Cerebellar cortex (tissue), 1 donor: Measurements from ENCODE around the gene SMIM26.

ENCODE experiments used
- DNase-seq: peaks from one replicate; pipeline ENCODE4 v3.0.0-alpha.2; 2015; ENCODE audit warnings: low spot score

The SMIM26 gene

DNA sequence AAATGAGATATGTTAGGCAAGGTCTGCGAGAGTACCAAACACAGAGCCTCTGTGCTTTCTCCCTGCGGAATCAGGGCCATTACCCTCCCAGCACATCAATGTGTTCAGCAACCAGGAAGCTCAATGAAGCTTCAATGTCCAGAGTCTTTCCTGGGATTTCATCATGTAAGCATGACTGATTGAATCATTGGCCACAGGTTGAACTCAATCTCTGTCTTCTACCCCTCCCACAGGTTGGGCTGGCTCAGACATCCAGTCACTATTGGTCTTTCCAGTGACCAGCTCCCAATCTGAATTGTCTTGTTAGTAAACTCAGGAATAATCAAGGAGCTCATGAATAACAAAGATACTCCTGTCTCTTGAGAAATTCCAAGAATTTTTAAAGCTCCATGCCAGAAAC, 17.9 kb downstream of the SMIM26 start:
- no peak for DNase-seq

DNA sequence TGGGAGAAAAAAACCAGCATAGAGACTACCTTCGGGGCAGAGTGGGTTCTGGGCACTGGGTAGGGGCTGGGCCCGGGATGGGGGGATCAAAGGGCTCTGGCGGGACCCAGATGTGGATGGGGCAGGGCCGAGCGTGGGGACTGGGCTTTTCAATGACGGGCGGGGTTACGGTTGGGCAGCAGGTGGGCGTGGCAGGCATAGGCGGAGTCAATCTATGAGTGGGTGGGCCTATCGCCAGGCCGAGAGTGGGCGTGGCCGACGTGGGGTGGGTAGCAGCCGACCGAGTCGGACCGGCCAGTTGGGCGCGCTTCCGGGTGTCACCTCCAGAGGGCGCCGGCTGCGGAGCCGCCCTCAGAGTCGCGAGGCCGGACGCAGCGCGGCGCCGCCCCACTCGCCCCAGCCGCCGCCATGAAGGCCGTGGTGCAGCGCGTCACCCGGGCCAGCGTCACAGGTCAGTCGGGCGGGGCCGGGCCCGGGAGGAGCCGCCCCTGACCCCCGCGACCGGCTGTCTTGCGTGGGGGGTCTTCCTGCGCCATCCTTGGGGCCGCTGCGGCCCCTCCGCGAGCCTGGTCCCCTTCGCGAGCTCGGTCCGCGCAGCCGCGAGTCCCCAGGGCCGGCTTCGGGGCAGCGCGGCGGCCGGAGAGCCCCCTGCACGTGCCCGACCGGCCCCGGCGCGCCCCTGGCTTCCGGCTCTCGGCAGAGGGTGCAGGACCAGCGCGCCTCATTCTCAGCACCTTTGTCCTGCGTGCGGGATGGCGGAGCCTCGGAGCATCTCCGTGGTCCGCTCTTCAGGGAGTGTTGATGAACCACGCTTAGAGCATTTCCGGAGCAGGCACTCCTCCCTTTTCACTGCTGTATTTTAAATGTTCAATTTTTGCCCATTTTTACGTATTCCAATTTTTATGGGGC, 20.7 kb downstream of the SMIM26 start, which contains the start of gene DTD1:
DTD1 (plus strand) TSS at position 390 of the 909 bp plus-strand sequence; CDS start at position 409, 19 bp downstream.
- peak; percentile 92 for DNase-seq

DNA sequence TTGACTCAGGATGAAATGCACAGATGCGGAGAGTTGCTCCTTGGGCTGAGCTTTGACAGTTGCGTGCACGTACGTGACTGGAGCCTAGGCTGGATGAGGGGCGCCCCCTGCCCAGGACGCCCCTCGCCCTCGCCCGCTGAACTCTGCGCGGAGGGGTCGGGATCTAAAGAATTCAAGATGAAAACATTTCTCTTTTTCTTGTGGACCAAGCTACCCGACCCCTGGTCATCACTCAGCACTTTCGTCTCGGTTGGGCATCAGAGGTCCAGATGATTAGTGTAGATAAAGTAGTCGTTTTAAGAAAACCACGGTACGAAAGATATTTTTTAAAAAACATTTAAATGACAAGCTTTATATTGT, 21.3 kb downstream of the SMIM26 start:
- no peak for DNase-seq

GRCh38 chr20:18589941-18590674, 22.9 kb downstream of the SMIM26 start:
- DNase-seq = no peak

DNA sequence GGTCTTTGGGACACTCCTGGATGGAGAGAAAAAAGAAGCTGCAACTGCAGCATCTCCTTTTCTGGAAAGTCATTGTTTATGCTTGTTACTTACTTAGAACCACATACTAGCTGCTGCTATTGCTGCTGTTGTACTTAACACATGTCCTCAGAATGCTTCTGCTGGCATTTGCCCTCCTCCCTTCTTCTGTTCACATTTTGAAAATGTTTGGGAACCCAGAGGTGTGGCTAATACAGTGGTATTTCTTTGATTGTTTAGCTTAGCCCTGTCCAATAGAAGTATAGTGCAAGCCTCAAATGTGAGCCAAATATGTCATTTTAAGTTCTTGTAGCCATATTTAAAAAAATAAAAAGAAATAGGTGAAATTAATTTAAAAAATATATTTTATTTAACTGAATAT, 29.0 kb downstream of the SMIM26 start:
- DNase-seq = no peak

DNA sequence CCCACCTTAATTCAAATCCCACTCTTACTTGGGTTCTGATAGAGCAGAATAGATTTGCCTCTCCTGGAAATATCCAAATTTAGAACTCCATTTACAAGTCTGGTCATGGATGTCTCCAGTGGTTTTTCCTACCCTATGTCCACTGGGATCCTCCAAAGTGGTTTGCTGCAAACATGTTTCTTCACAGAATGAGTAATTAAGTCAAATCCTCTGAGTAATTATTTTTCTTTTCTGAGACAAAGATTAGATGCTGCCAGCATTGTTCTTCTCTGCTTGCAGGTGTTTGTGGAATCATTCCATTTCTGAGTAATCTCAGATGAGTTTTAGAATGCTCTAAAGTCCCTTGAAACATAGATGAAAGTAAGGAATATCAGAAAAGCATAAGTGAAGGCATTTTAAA, 42.5 kb downstream of the SMIM26 start:
- no peak for DNase-seq

GRCh38 chr20:18611492-18611891, 44.3 kb downstream of the SMIM26 start:
- DNase-seq = no peak

DNA sequence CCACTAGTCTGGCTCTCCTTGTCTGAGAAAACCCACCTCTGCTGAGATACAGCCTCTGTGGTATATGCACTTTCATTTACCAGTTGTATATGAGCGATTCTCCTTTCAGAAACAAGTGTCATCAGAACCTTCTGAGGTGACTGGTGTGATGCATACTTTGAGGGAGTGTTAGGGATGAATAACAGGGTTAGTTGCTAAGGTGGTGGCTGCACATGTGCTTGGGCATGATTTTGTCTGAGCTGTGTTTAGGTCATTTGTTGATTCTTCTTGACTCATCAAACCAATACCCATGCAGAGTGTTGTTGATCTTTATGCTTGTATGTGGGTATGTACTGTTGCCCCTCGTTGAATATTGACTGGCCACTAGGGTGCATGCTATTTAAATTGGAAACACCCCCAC, 46.3 kb downstream of the SMIM26 start:
- no peak for DNase-seq

GRCh38 chr20:18614244-18614643, 47.0 kb downstream of the SMIM26 start:
- no peak for DNase-seq

DNA sequence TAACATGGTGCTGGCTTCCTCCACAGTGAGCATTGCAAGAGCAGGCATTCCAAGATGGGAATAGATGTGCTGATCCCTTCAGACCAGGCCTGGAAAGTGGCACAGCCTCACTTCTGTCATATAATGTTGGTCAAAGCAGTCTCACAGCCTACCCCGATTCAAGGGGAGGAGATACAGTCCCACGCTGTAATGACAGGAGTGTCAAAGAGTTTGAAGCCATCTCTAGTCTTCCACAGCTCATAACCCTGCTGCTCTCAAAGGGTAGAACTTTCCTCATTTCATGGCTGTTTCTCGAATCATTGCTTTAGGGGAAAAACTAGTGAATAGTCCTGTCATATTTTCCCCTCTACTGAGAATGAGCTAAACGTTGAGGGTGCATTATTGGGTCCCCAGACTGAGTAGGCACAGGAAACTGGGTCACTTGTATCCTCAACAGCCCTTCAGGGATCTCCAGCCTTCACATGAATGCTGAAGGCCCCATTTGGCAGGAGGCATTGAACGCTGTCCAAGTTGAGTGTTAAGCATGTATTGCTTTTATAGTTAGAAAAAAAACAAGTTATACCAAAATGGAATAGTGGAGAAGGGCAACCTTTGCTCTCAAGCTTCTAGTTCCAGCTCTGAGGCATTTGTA, 47.9 kb downstream of the SMIM26 start:
- DNase-seq = no peak
